Loucy (cell line): ENCODE results near the gene GAPVD1.

Source experiments
- H2AFZ ChIP-seq: fragments of 200-600 bp; sonication (generic); 2 replicates; pipeline ENCODE4 v1.6.0; 2016; ENCODE audit warnings: antibody characterized with exemption, mild to moderate bottlenecking, low read length, moderate library complexity
- H3F3A ChIP-seq: fragments of 200-600 bp; 2 replicates; pipeline ENCODE4 v1.6.0; 2016; ENCODE audit warnings: antibody characterized with exemption, low read depth, mild to moderate bottlenecking
- H3K27me3 ChIP-seq: fragments of 200-600 bp; sonication (generic); 2 replicates; pipeline ENCODE4 v1.6.1; 2014; ENCODE audit warnings: low read length, mild to moderate bottlenecking; ENCODE audit not compliant: insufficient read depth, poor library complexity, severe bottlenecking
- H3K36me3 ChIP-seq: fragments of 200-600 bp; sonication (generic); 2 replicates; pipeline ENCODE4 v1.6.1; 2016; ENCODE audit warnings: low read length; ENCODE audit not compliant: insufficient read depth
- H3K4me1 ChIP-seq: fragments of 200-600 bp; sonication (generic); 2 replicates; pipeline ENCODE4 v1.5.1; 2014; ENCODE audit warnings: low read length, mild to moderate bottlenecking; ENCODE audit not compliant: insufficient read depth, poor library complexity, severe bottlenecking
- H3K4me2 ChIP-seq: fragments of 200-600 bp; sonication (generic); 2 replicates; pipeline ENCODE4 v1.6.0; 2014; ENCODE audit warnings: antibody characterized with exemption, low read length, low read depth, mild to moderate bottlenecking; ENCODE audit not compliant: poor library complexity, severe bottlenecking
- H3K4me3 ChIP-seq: fragments of 200-600 bp; sonication (generic); 2 replicates; pipeline ENCODE4 v1.5.1; 2014; ENCODE audit warnings: low read length, mild to moderate bottlenecking, mixed read lengths; ENCODE audit not compliant: poor library complexity, severe bottlenecking
- H3K79me2 ChIP-seq: fragments of 200-600 bp; sonication (generic); 2 replicates; pipeline ENCODE4 v1.6.1; 2014; ENCODE audit warnings: low read length; ENCODE audit not compliant: insufficient read depth
- H3K9ac ChIP-seq: fragments of 200-600 bp; sonication (generic); 2 replicates; pipeline ENCODE4 v1.6.0; 2014; ENCODE audit warnings: mild to moderate bottlenecking, low read depth, low read length, moderate library complexity; ENCODE audit not compliant: poor library complexity, severe bottlenecking
- H3K9me2 ChIP-seq: fragments of 200-600 bp; sonication (generic); replicated peaks from 2 replicates; pipeline ENCODE4 v1.6.1; 2016; ENCODE audit warnings: low read depth, low read length, mixed read lengths
- H3K9me3 ChIP-seq: fragments of 200-600 bp; sonication (generic); 2 replicates; pipeline ENCODE4 v1.6.1; 2014; ENCODE audit warnings: mild to moderate bottlenecking, antibody characterized with exemption, low read length, low read depth; ENCODE audit not compliant: insufficient read depth
- H4K20me1 ChIP-seq: fragments of 200-600 bp; sonication (generic); 2 replicates; pipeline ENCODE4 v1.6.0; 2014; ENCODE audit warnings: antibody characterized with exemption, low read length, mild to moderate bottlenecking; ENCODE audit not compliant: insufficient read depth, poor library complexity, severe bottlenecking
- CTCF ChIP-seq: fragments of 200-600 bp; sonication (generic); conservative IDR thresholded peaks from 2 replicates; pipeline ENCODE4 v1.5.1; 2014; ENCODE audit warnings: mild to moderate bottlenecking, antibody characterized with exemption, low read length
- EZH2phosphoT487 ChIP-seq: fragments of 200-600 bp; IDR thresholded peaks from 2 replicates; pipeline ENCODE4 v1.6.1; 2018; ENCODE audit warnings: antibody characterized with exemption, mild to moderate bottlenecking, moderate library complexity, borderline replicate concordance

Gene GAPVD1

GRCh38 chr9:125406810-125407087 is 145.1 kb downstream of the GAPVD1 start:
- Histone ChIP-seq H3K27me3 (no peaks in the 10 kb centered on the region), H3K4me1 (peaks cover 2% of the 10 kb centered on the region), H3K9me2 (no peaks in the 10 kb centered on the region), H3K79me2 (no peaks in the 10 kb centered on the region), H4K20me1 (no peaks in the 10 kb centered on the region), H2AFZ (no peak overlapping the region), H3K9ac (no peak overlapping the region), H3F3A (no peaks in the 10 kb centered on the region), H3K4me2 (no peak overlapping the region), H3K9me3 (no peaks in the 10 kb centered on the region), H3K36me3 (no peaks in the 10 kb centered on the region), H3K4me3 (no peak overlapping the region)
- no peak for TF ChIP-seq EZH2phosphoT487
- no peak for TF ChIP-seq CTCF

- Histone ChIP-seq H3K36me3 (no peaks in the 10 kb centered on the region), H3K4me3 (peak overlapping the region; percentile 71), H4K20me1 (no peaks in the 10 kb centered on the region), H2AFZ (peak overlapping the region; percentile 89), H3K27me3 (no peaks in the 10 kb centered on the region), H3K4me2 (peak overlapping the region; percentile 65), H3F3A (no peaks in the 10 kb centered on the region), H3K9ac (peak overlapping the region; percentile 58), H3K79me2 (no peaks in the 10 kb centered on the region), H3K9me2 (no peaks in the 10 kb centered on the region), H3K4me1 (peaks cover 2% of the 10 kb centered on the region), H3K9me3 (no peaks in the 10 kb centered on the region)
- no peak for TF ChIP-seq EZH2phosphoT487
- no peak for TF ChIP-seq CTCF
Measured at GRCh38 chr9:125407432-125407973, 145.9 kb downstream of the GAPVD1 start.

GRCh38 chr9:125407974-125408900 is 146.6 kb downstream of the GAPVD1 start:
- Histone ChIP-seq H3K9me2 (no peaks in the 10 kb centered on the region), H3K4me2 (peak overlapping the region; percentile 65), H3K36me3 (no peaks in the 10 kb centered on the region), H3K9ac (peak overlapping the region; percentile 58), H3K4me1 (peaks cover 2% of the 10 kb centered on the region), H3K79me2 (no peaks in the 10 kb centered on the region), H4K20me1 (no peaks in the 10 kb centered on the region), H3K27me3 (no peaks in the 10 kb centered on the region), H3F3A (no peaks in the 10 kb centered on the region), H3K4me3 (peak overlapping the region; percentile 71), H2AFZ (peak overlapping the region; percentile 89), H3K9me3 (no peaks in the 10 kb centered on the region)
- TF ChIP-seq CTCF (peak; percentile 74), EZH2phosphoT487 (no peak)
